Measurements from ENCODE around the gene SPHK2. TPM values are rescaled to one million over a fixed set of nuclear protein-coding genes. Genes with fewer than 3 reads are reported as not detected.

Gene SPHK2
- total RNA-seq, 1 experiment from 2014 or later: 19.9 TPM

GRCh38 chr19:48634424-48635262 is 15.3 kb downstream of the SPHK2 start:
- peaks cover 2 to 13% of the 10 kb centered on the region in 2 experiments; a peak in 1 of 4 replicates for H3K36me3 ChIP-seq (ENCODE audit: control insufficient read depth in 1 of 2, insufficient read depth in 2 of 2, low read length in 2 of 2)
- peaks cover 40 to 86% of the 10 kb centered on the region in 2 experiments for H3K4me1 ChIP-seq (ENCODE audit: control insufficient read depth in 1 of 2, insufficient read depth in 2 of 2, low read length in 2 of 2)
- no peaks in the 10 kb centered on the region for H3K27me3 ChIP-seq (ENCODE audit: insufficient read depth, low read length)
- ChIA-PET POLR2A (interaction anchor here (0.6 to 2.6 kb wide), 6 partner anchors 11 to 238 kb away, joined by 3 to 11 read pairs (median 4); partner anchors contain the start of genes CA11, PPP1R15A, RPL18 and SPHK2), CTCF (no interaction called here), RAD21 (ENCODE audit: low non-redundant PET in 1 of 2, low total read pairs in 2 of 2, uncharacterized antibody in 2 of 2, unreplicated experiment in 2 of 2) (interaction anchor here (0.9 to 1.0 kb wide), 2 partner anchors 11 to 15 kb away, joined by 3 read pairs; partner anchors contain the start of genes RPL18 (in 1 of the 2) and SPHK2 (in 1 of the 2))
- peak overlapping the region; percentile 93 for H3K4me2 ChIP-seq (ENCODE audit: low read length)
- H3K9ac ChIP-seq (ENCODE audit: low read length): peak overlapping the region; percentile 96
- ATAC-seq: peak; percentile 29
- no peak overlapping the region for H2AFZ ChIP-seq (ENCODE audit: low read depth, low read length, poor library complexity, severe bottlenecking)
- TSS peak; percentile 83 for BruUV-seq (replicated peaks)
- no peaks in the 10 kb centered on the region for H3K9me2 ChIP-seq (ENCODE audit: insufficient read depth)
- H4K20me1 ChIP-seq (ENCODE audit: insufficient read depth): no peaks in the 10 kb centered on the region
- intact Hi-C loops (cut with micrococcal nuclease): no loop called here
- peaks cover 18% of the 10 kb centered on the region for H3K79me2 ChIP-seq (ENCODE audit: insufficient read depth, low read length)
- H3K4me3 ChIP-seq (replicated peaks in 1 of 2; ENCODE audit: low read depth in 1 of 2, low read length in 2 of 2): peak overlapping the region; percentile 47 to 83
- H3K9me3 ChIP-seq (ENCODE audit: control insufficient read depth in 1 of 2, insufficient read depth in 1 of 2, low read depth in 1 of 2, low read length in 2 of 2): no peaks in the 10 kb centered on the region
- DNase-seq (ENCODE audit: low read depth, low spot score): peak; percentile 94
- peak overlapping the region; percentile 95 for H3K27ac ChIP-seq (ENCODE audit: low read depth, low read length)
- TF ChIP-seq ATF3 (IDR thresholded peaks at IDR 0.05) (no peak), MAX (IDR thresholded peaks at IDR 0.05) (no peak), TCF7L2 (IDR thresholded peaks at IDR 0.05; ENCODE audit: borderline replicate concordance, extremely low read depth, insufficient read depth, insufficient read length) (peak; percentile 26), ELF1 (IDR thresholded peaks at IDR 0.05; ENCODE audit: borderline replicate concordance, low read depth) (no peak), POLR2AphosphoS5 (IDR thresholded peaks at IDR 0.05; ENCODE audit: low read depth, low read length) (peak; percentile 85), JUND (IDR thresholded peaks at IDR 0.05) (no peak), EGR1 (IDR thresholded peaks at IDR 0.05; ENCODE audit: low read depth) (no peak), RAD21 (IDR thresholded peaks at IDR 0.05; ENCODE audit: low read depth) (no peak), EZH2 (IDR thresholded peaks at IDR 0.05) (no peak), YY1 (IDR thresholded peaks at IDR 0.05; ENCODE audit: extremely low read depth, insufficient replicate concordance, low read depth, low read length) (peak; percentile 59), SIN3A (IDR thresholded peaks at IDR 0.05; ENCODE audit: low read depth) (no peak), ZBTB33 (IDR thresholded peaks at IDR 0.05; ENCODE audit: extremely low read depth, insufficient replicate concordance, low read length) (no peak), REST (IDR thresholded peaks at IDR 0.05; ENCODE audit: low read depth) (no peak), CTCF (IDR thresholded peaks at IDR 0.05 in 2 of 3, conservative IDR thresholded peaks at IDR 0.05 in 1 of 3; ENCODE audit: borderline replicate concordance in 1 of 3, insufficient read depth in 1 of 3, low read depth in 2 of 3, low read length in 2 of 3) (no peak), SP1 (IDR thresholded peaks at IDR 0.05; ENCODE audit: low read depth) (no peak), CEBPB (IDR thresholded peaks at IDR 0.05; ENCODE audit: low read depth) (no peak), ZNF274 (IDR thresholded peaks at IDR 0.05; ENCODE audit: low read depth, low read length) (no peak), FOSL1 (IDR thresholded peaks at IDR 0.05; ENCODE audit: low read depth) (no peak)
